ENCODE results near the gene AGRP.

Gene AGRP

DNA sequence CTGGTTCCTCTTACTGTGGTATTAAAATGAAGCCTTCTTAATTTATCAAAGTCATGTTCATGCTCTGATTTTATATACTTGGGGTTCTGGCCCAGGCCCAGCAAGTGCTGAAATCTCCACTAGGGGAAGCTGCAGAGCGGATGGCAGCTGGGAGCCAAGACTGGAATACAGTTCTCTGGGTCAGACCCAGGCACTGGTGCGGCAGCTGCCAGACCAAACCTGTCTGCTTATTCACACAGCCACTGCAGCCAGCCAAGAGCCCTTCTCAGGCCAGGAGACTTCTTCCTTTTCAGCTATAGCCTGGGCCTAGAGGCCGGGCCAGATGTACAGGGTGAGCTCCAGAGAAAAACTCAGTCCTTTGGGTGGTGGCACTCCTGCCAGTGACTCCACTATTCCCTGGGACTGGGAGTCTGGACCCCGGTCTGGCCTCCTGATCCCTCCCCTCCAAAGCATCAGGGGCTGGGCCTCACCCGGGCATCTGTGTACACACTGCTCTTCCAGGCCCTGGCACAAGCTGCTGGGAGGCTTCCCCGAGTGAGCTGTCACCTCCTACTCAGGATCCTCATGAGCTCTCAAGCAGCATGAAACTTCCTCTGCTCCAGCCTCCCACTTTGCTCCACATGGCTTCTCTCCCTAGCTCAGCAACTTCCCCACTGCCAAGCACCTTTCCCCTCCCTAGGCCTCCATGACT lies 26.8 kb downstream of the AGRP start:
- ChIA-PET POLR2A (interaction anchor here (0.5 to 0.7 kb wide), 2 partner anchors 23 to 25 kb away, joined by 3 to 5 read pairs; no protein-coding TSS in a partner anchor), CTCF (interaction anchor here (0.6 to 2.2 kb wide), 7 partner anchors 9 to 503 kb away, joined by 3 to 6 read pairs (median 3); partner anchors contain the start of gene ATP6V0D1)
- Histone ChIP-seq H3K4me1 (ENCODE audit: control insufficient read depth, insufficient read depth, low read length) (no peaks in the 10 kb centered on the region), H3K9me3 (ENCODE audit: control insufficient read depth, insufficient read depth, low read depth, low read length) (no peaks in the 10 kb centered on the region), H3K36me3 (ENCODE audit: control insufficient read depth in 2 of 2, insufficient read depth in 1 of 2, low read length in 2 of 2) (peaks cover 0 to 42% of the 10 kb centered on the region in 2 experiments; a peak in 1 of 3 replicates), H3K4me3 (ENCODE audit: low read depth, low read length) (no peak overlapping the region), H3K27ac (ENCODE audit: extremely low read depth, low read depth, low read length) (no peak overlapping the region)
- TF ChIP-seq BCL11B (tag by site-specific recombination; IDR thresholded peaks at IDR 0.05; ENCODE audit: low read depth) (no peak), ZFHX2 (tag by site-specific recombination; conservative IDR thresholded peaks at IDR 0.05) (0 out of 2 replicates have a peak, but pooled peaks have one; percentile 14), ZFP3 (tag by site-specific recombination; IDR thresholded peaks at IDR 0.05; ENCODE audit: low read depth) (no peak), ZNF302 (tag by site-specific recombination; IDR thresholded peaks at IDR 0.05; ENCODE audit: low read depth) (no peak), ZNF658 (tag by site-specific recombination; IDR thresholded peaks at IDR 0.05) (no peak), ZNF777 (tag by site-specific recombination; IDR thresholded peaks at IDR 0.05; ENCODE audit: borderline replicate concordance) (no peak), KLF8 (tag by site-specific recombination; IDR thresholded peaks at IDR 0.05) (no peak), ZNF707 (tag by site-specific recombination; IDR thresholded peaks at IDR 0.05) (no peak), ZNF214 (tag by site-specific recombination; IDR thresholded peaks at IDR 0.05; ENCODE audit: borderline replicate concordance) (no peak), KLF7 (tag by site-specific recombination; IDR thresholded peaks at IDR 0.05; ENCODE audit: borderline replicate concordance) (no peak), ZIC2 (tag by site-specific recombination; IDR thresholded peaks at IDR 0.05) (peak; percentile 80), ZBTB20 (tag by site-specific recombination; IDR thresholded peaks at IDR 0.05) (peak; percentile 91), ZNF529 (tag by site-specific recombination; IDR thresholded peaks at IDR 0.05; ENCODE audit: insufficient replicate concordance) (no peak), ZNF514 (tag by site-specific recombination; IDR thresholded peaks at IDR 0.05) (no peak), ZNF423 (tag by site-specific recombination; IDR thresholded peaks at IDR 0.05) (no peak), ZNF701 (tag by site-specific recombination; IDR thresholded peaks at IDR 0.05) (no peak), YY2 (tag by site-specific recombination; IDR thresholded peaks at IDR 0.05) (no peak), IKZF3 (tag by site-specific recombination; IDR thresholded peaks at IDR 0.05) (no peak), HOXA7 (CRISPR knock-in tag; IDR thresholded peaks at IDR 0.05; ENCODE audit: borderline replicate concordance) (no peak), ZNF664 (tag by site-specific recombination; IDR thresholded peaks at IDR 0.05) (no peak), ZBTB1 (tag by site-specific recombination; IDR thresholded peaks at IDR 0.05) (no peak)
- TF ChIP-seq, protein P1, sequence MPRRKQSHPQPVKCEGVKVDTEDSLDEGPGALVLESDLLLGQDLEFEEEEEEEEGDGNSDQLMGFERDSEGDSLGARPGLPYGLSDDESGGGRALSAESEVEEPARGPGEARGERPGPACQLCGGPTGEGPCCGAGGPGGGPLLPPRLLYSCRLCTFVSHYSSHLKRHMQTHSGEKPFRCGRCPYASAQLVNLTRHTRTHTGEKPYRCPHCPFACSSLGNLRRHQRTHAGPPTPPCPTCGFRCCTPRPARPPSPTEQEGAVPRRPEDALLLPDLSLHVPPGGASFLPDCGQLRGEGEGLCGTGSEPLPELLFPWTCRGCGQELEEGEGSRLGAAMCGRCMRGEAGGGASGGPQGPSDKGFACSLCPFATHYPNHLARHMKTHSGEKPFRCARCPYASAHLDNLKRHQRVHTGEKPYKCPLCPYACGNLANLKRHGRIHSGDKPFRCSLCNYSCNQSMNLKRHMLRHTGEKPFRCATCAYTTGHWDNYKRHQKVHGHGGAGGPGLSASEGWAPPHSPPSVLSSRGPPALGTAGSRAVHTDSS (tag by site-specific recombination; IDR thresholded peaks at IDR 0.05) = no peak
- TF ChIP-seq, protein P2, sequence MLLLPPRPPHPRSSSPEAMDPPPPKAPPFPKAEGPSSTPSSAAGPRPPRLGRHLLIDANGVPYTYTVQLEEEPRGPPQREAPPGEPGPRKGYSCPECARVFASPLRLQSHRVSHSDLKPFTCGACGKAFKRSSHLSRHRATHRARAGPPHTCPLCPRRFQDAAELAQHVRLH (tag by site-specific recombination; IDR thresholded peaks at IDR 0.05) = no peak
- TF ChIP-seq, protein P3, sequence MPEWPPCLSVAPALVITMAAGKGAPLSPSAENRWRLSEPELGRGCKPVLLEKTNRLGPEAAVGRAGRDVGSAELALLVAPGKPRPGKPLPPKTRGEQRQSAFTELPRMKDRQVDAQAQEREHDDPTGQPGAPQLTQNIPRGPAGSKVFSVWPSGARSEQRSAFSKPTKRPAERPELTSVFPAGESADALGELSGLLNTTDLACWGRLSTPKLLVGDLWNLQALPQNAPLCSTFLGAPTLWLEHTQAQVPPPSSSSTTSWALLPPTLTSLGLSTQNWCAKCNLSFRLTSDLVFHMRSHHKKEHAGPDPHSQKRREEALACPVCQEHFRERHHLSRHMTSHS (tag by site-specific recombination; IDR thresholded peaks at IDR 0.05) = no peak
- TF ChIP-seq, protein P4, sequence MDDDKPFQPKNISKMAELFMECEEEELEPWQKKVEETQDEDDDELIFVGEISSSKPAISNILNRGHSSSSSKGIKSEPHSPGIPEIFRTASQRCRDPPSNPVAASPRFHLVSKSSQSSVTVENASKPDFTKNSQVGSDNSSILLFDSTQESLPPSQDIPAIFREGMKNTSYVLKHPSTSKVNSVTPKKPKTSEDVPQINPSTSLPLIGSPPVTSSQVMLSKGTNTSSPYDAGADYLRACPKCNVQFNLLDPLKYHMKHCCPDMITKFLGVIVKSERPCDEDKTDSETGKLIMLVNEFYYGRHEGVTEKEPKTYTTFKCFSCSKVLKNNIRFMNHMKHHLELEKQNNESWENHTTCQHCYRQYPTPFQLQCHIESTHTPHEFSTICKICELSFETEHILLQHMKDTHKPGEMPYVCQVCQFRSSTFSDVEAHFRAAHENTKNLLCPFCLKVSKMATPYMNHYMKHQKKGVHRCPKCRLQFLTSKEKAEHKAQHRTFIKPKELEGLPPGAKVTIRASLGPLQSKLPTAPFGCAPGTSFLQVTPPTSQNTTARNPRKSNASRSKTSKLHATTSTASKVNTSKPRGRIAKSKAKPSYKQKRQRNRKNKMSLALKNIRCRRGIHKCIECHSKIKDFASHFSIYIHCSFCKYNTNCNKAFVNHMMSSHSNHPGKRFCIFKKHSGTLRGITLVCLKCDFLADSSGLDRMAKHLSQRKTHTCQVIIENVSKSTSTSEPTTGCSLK (tag by site-specific recombination; IDR thresholded peaks at IDR 0.05) = no peak

All from HEK293 (cell line).